Measurements from ENCODE around the gene ANGPTL3. TPM values are rescaled to one million over a fixed set of nuclear protein-coding genes. Genes with fewer than 3 reads are reported as not detected.
"Not testable (repeated sequence)": the region's sequence is repeated elsewhere in the genome, so short reads cannot be mapped to it uniquely, and the experiment has no call there.

Gene ANGPTL3
- polyA plus RNA-seq, 1 donor = 12.3 TPM

GRCh38 chr1:62589321-62589720 lies 8.0 kb upstream of the ANGPTL3 start:
- H3K27me3 ChIP-seq (ENCODE audit: control insufficient read depth, insufficient read depth, low read length) = no peaks in the 10 kb centered on the region
- no peaks in the 10 kb centered on the region for H3K9me3 ChIP-seq (ENCODE audit: control insufficient read depth, low read depth, low read length)
- no peak overlapping the region for H3K4me3 ChIP-seq (ENCODE audit: low read length)
- H3K4me1 ChIP-seq (ENCODE audit: control insufficient read depth, insufficient read depth, low read length) = no peaks in the 10 kb centered on the region
- no CpG with 5 or more reads among the region's 3 CpGs for WGBS (ENCODE audit: insufficient coverage, low lambda C conversion rate)
- H3K27ac ChIP-seq (ENCODE audit: low read length) = no peak overlapping the region
- no peaks in the 10 kb centered on the region for H3K36me3 ChIP-seq (ENCODE audit: control insufficient read depth, insufficient read depth, low read length)
- no peak for DNase-seq

GRCh38 chr1:62590255-62590969 lies 6.9 kb upstream of the ANGPTL3 start:
- H3K27ac ChIP-seq (ENCODE audit: low read length) = peak overlapping the region; percentile 31
- WGBS (ENCODE audit: insufficient coverage, low lambda C conversion rate) = 63% methylated on average over 3 of the region's 4 CpGs
- peak; percentile 0 to 59 for DNase-seq

GRCh38 chr1:62590970-62591368 lies 6.4 kb upstream of the ANGPTL3 start:
- Histone ChIP-seq H3K27ac (ENCODE audit: low read length) (no peak overlapping the region), H3K36me3 (ENCODE audit: control insufficient read depth, insufficient read depth, low read length) (no peaks in the 10 kb centered on the region), H3K4me3 (ENCODE audit: low read length) (no peak overlapping the region), H3K27me3 (ENCODE audit: control insufficient read depth, insufficient read depth, low read length) (no peaks in the 10 kb centered on the region), H3K4me1 (ENCODE audit: control insufficient read depth, insufficient read depth, low read length) (no peaks in the 10 kb centered on the region), H3K9me3 (ENCODE audit: control insufficient read depth, low read depth, low read length) (no peaks in the 10 kb centered on the region)
- no peak for DNase-seq
- no CpG with 5 or more reads among the region's 1 CpG for WGBS (ENCODE audit: insufficient coverage, low lambda C conversion rate)

More at GRCh38 chr1:62590255-62590969, 6.9 kb upstream of the ANGPTL3 start:
- Histone ChIP-seq H3K9me3 (ENCODE audit: control insufficient read depth, low read depth, low read length) (no peaks in the 10 kb centered on the region), H3K27me3 (ENCODE audit: control insufficient read depth, insufficient read depth, low read length) (no peaks in the 10 kb centered on the region), H3K4me3 (ENCODE audit: low read length) (no peak overlapping the region), H3K4me1 (ENCODE audit: control insufficient read depth, insufficient read depth, low read length) (no peaks in the 10 kb centered on the region), H3K36me3 (ENCODE audit: control insufficient read depth, insufficient read depth, low read length) (no peaks in the 10 kb centered on the region)

- H3K4me3 ChIP-seq (ENCODE audit: low read length) = no peak overlapping the region
- WGBS (ENCODE audit: insufficient coverage, low lambda C conversion rate) = 33% methylated on average over 1 of the region's 2 CpGs
Observed at GRCh38 chr1:62593825-62594394, 3.4 kb upstream of the ANGPTL3 start.

GRCh38 chr1:62595647-62596046 lies 1.7 kb upstream of the ANGPTL3 start:
- Histone ChIP-seq H3K27me3 (ENCODE audit: control insufficient read depth, insufficient read depth, low read length) (no peaks in the 10 kb centered on the region), H3K36me3 (ENCODE audit: control insufficient read depth, insufficient read depth, low read length) (no peaks in the 10 kb centered on the region), H3K27ac (ENCODE audit: low read length) (no peak overlapping the region), H3K4me3 (ENCODE audit: low read length) (no peak overlapping the region), H3K4me1 (ENCODE audit: control insufficient read depth, insufficient read depth, low read length) (no peaks in the 10 kb centered on the region), H3K9me3 (ENCODE audit: control insufficient read depth, low read depth, low read length) (no peaks in the 10 kb centered on the region)
- no CpG with 5 or more reads among the region's 3 CpGs for WGBS (ENCODE audit: insufficient coverage, low lambda C conversion rate)
- DNase-seq = no peak

More at GRCh38 chr1:62593825-62594394, 3.4 kb upstream of the ANGPTL3 start:
- no peak overlapping the region for H3K27ac ChIP-seq (ENCODE audit: low read length)
- no peaks in the 10 kb centered on the region for H3K4me1 ChIP-seq (ENCODE audit: control insufficient read depth, insufficient read depth, low read length)
- no peak for DNase-seq
- no peaks in the 10 kb centered on the region for H3K9me3 ChIP-seq (ENCODE audit: control insufficient read depth, low read depth, low read length)
- H3K36me3 ChIP-seq (ENCODE audit: control insufficient read depth, insufficient read depth, low read length) = no peaks in the 10 kb centered on the region
- H3K27me3 ChIP-seq (ENCODE audit: control insufficient read depth, insufficient read depth, low read length) = no peaks in the 10 kb centered on the region

GRCh38 chr1:62599044-62599443 lies 1.7 kb downstream of the ANGPTL3 start:
- DNase-seq = no peak
- no peaks in the 10 kb centered on the region for H3K4me1 ChIP-seq (ENCODE audit: control insufficient read depth, insufficient read depth, low read length)
- H3K9me3 ChIP-seq (ENCODE audit: control insufficient read depth, low read depth, low read length) = no peaks in the 10 kb centered on the region
- WGBS (ENCODE audit: insufficient coverage, low lambda C conversion rate) = 93% methylated on average over 3 of the region's 5 CpGs
- H3K4me3 ChIP-seq (ENCODE audit: low read length) = no peak overlapping the region
- no peaks in the 10 kb centered on the region for H3K36me3 ChIP-seq (ENCODE audit: control insufficient read depth, insufficient read depth, low read length)
- no peak overlapping the region for H3K27ac ChIP-seq (ENCODE audit: low read length)
- no peaks in the 10 kb centered on the region for H3K27me3 ChIP-seq (ENCODE audit: control insufficient read depth, insufficient read depth, low read length)

- Histone ChIP-seq H3K27me3 (ENCODE audit: control insufficient read depth, insufficient read depth, low read length) (no peaks in the 10 kb centered on the region), H3K4me1 (ENCODE audit: control insufficient read depth, insufficient read depth, low read length) (no peaks in the 10 kb centered on the region), H3K4me3 (ENCODE audit: low read length) (no peak overlapping the region), H3K9me3 (ENCODE audit: control insufficient read depth, low read depth, low read length) (no peaks in the 10 kb centered on the region), H3K27ac (ENCODE audit: low read length) (no peak overlapping the region), H3K36me3 (ENCODE audit: control insufficient read depth, insufficient read depth, low read length) (no peaks in the 10 kb centered on the region)
- DNase-seq = no peak
- WGBS (ENCODE audit: insufficient coverage, low lambda C conversion rate) = 100% methylated on average over 1 of the region's 2 CpGs
Observed at GRCh38 chr1:62601457-62601856, 4.1 kb downstream of the ANGPTL3 start.

- Histone ChIP-seq H3K36me3 (ENCODE audit: control insufficient read depth, insufficient read depth, low read length) (no peaks in the 10 kb centered on the region), H3K4me1 (ENCODE audit: control insufficient read depth, insufficient read depth, low read length) (peaks cover 6% of the 10 kb centered on the region), H3K27ac (ENCODE audit: low read length) (no peak overlapping the region), H3K4me3 (ENCODE audit: low read length) (no peak overlapping the region), H3K9me3 (ENCODE audit: control insufficient read depth, low read depth, low read length) (no peaks in the 10 kb centered on the region), H3K27me3 (ENCODE audit: control insufficient read depth, insufficient read depth, low read length) (no peaks in the 10 kb centered on the region)
- DNase-seq = peak; percentile 3 to 45
Observed at GRCh38 chr1:62608905-62609304, 11.6 kb downstream of the ANGPTL3 start.

- H3K27me3 ChIP-seq (ENCODE audit: control insufficient read depth, insufficient read depth, low read length); H3K9me3 ChIP-seq (ENCODE audit: control insufficient read depth, low read depth, low read length); H3K4me3 ChIP-seq (ENCODE audit: low read length); DNase-seq; H3K36me3 ChIP-seq (ENCODE audit: control insufficient read depth, insufficient read depth, low read length); H3K27ac ChIP-seq (ENCODE audit: low read length); H3K4me1 ChIP-seq (ENCODE audit: control insufficient read depth, insufficient read depth, low read length): not testable (repeated sequence)
- no CpG with 5 or more reads among the region's 1 CpG for WGBS (ENCODE audit: insufficient coverage, low lambda C conversion rate)
Observed at GRCh38 chr1:62610588-62610987, 13.3 kb downstream of the ANGPTL3 start.

- Histone ChIP-seq H3K27ac (ENCODE audit: low read length) (no peak overlapping the region), H3K27me3 (ENCODE audit: control insufficient read depth, insufficient read depth, low read length) (no peaks in the 10 kb centered on the region), H3K9me3 (ENCODE audit: control insufficient read depth, low read depth, low read length) (no peaks in the 10 kb centered on the region), H3K4me3 (ENCODE audit: low read length) (no peak overlapping the region), H3K4me1 (ENCODE audit: control insufficient read depth, insufficient read depth, low read length) (peaks cover 6% of the 10 kb centered on the region), H3K36me3 (ENCODE audit: control insufficient read depth, insufficient read depth, low read length) (peaks cover under 1% of the 10 kb centered on the region)
- 83% methylated on average over 1 of the region's 2 CpGs for WGBS (ENCODE audit: insufficient coverage, low lambda C conversion rate)
- DNase-seq = no peak
Observed at GRCh38 chr1:62612770-62613169, 15.4 kb downstream of the ANGPTL3 start.

- Histone ChIP-seq H3K27me3 (ENCODE audit: control insufficient read depth, insufficient read depth, low read length) (no peaks in the 10 kb centered on the region), H3K4me1 (ENCODE audit: control insufficient read depth, insufficient read depth, low read length) (peaks cover 4% of the 10 kb centered on the region), H3K36me3 (ENCODE audit: control insufficient read depth, insufficient read depth, low read length) (peaks cover 5% of the 10 kb centered on the region), H3K27ac (ENCODE audit: low read length) (no peak overlapping the region), H3K4me3 (ENCODE audit: low read length) (no peak overlapping the region), H3K9me3 (ENCODE audit: control insufficient read depth, low read depth, low read length) (no peaks in the 10 kb centered on the region)
- no peak for DNase-seq
- WGBS (ENCODE audit: insufficient coverage, low lambda C conversion rate) = 84% methylated on average over 2 of the region's 5 CpGs
Observed at GRCh38 chr1:62613325-62613727, 16.0 kb downstream of the ANGPTL3 start.
